BJ (cell line): ENCODE data around the gene ARFGEF3. TPM values are rescaled to one million over a fixed set of nuclear protein-coding genes. Genes with fewer than 3 reads are reported as not detected.

Source experiments
- CTCF ChIA-PET: fragments of 350-600 bp; formaldehyde crosslinking; extraction: SDS; loops from one replicate; lab custom pipeline; 2021; ENCODE audit warnings: antibody characterized with exemption, inconsistent platforms; lab: Yijun Ruan, JAX
- POLR2A ChIA-PET: fragments of 300-600 bp; sonication (Branson Sonifier 250); formaldehyde crosslinking; extraction: SDS; loops from one replicate; lab custom pipeline; 2021; ENCODE audit warnings: antibody characterized with exemption; lab: Charles Lee
- DNase-seq: peaks from one replicate; pipeline ENCODE4 v3.0.0-alpha.2; 2011; ENCODE audit warnings: low read depth
- H3K27me3 ChIP-seq: 2 replicates; pipeline ENCODE4 v1.6.0; 2011; ENCODE audit warnings: low read length; ENCODE audit not compliant: control insufficient read depth, insufficient read depth
- H3K36me3 ChIP-seq: 2 replicates; pipeline ENCODE4 v1.5.1; 2011; ENCODE audit warnings: low read length; ENCODE audit not compliant: control insufficient read depth, insufficient read depth
- H3K4me3 ChIP-seq: 2 replicates; pipeline ENCODE4 v1.5.1; 2011; ENCODE audit warnings: low read depth, mild to moderate bottlenecking, control low read depth, low read length
- polyA plus RNA-seq: library from polyadenylated mRNA; depleted of rRNA; stranded (reverse); fragments of >200 nt; gene quantifications from 2 replicates; pipeline ENCODE4 v1.2.3, GENCODE V29; 2011
- TF ChIP-seq, protein P1 (sequence below): IDR thresholded peaks from 2 replicates; pipeline ENCODE4 v1.5.1; 2011; ENCODE audit warnings: low read depth, mild to moderate bottlenecking, control low read depth, inconsistent platforms, low read length, moderate library complexity; ENCODE audit not compliant: insufficient read depth

ARFGEF3 gene
- polyA plus RNA-seq, 1 experiment: 0.27 TPM

DNA sequence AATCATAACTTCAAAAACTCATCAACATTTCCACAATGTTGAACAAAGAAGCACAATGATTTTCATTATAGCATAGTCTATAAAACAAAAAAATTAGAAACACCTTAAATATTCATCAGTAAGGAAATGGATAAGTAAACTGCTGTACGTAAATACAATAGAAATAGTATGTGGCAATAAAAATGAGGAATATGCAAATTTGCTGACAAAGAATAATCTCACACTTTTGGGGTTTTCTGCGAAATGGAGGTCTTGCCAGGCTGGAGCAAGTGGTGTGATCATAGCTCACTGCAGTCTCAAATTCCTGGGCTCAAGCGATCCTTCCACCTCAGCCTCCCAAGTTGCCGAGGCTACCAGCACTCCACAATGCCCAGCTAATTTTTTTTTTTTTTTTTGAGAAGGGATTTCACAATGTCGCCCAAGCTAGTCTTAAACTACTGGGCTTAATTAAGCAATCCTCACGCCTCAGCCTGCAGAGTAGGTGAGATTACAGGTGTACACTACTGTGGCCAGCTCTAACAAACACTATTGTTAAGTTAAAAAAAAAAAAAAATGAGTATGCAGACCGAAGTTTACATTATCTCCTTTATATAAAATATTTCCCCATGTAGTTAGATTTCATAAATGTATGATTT, 157.1 kb downstream of the ARFGEF3 start:
- POLR2A ChIA-PET: no interaction called here
- no peak for DNase-seq
- Histone ChIP-seq H3K36me3 (no peaks in the 10 kb centered on the region), H3K27me3 (no peaks in the 10 kb centered on the region), H3K4me3 (no peak overlapping the region)
- CTCF ChIA-PET: interaction anchor here (0.6 kb wide), 1 partner anchor 126 kb away, joined by 3 read pairs; no protein-coding TSS in a partner anchor
- TF ChIP-seq, protein P1, sequence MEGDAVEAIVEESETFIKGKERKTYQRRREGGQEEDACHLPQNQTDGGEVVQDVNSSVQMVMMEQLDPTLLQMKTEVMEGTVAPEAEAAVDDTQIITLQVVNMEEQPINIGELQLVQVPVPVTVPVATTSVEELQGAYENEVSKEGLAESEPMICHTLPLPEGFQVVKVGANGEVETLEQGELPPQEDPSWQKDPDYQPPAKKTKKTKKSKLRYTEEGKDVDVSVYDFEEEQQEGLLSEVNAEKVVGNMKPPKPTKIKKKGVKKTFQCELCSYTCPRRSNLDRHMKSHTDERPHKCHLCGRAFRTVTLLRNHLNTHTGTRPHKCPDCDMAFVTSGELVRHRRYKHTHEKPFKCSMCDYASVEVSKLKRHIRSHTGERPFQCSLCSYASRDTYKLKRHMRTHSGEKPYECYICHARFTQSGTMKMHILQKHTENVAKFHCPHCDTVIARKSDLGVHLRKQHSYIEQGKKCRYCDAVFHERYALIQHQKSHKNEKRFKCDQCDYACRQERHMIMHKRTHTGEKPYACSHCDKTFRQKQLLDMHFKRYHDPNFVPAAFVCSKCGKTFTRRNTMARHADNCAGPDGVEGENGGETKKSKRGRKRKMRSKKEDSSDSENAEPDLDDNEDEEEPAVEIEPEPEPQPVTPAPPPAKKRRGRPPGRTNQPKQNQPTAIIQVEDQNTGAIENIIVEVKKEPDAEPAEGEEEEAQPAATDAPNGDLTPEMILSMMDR: no peak

DNA sequence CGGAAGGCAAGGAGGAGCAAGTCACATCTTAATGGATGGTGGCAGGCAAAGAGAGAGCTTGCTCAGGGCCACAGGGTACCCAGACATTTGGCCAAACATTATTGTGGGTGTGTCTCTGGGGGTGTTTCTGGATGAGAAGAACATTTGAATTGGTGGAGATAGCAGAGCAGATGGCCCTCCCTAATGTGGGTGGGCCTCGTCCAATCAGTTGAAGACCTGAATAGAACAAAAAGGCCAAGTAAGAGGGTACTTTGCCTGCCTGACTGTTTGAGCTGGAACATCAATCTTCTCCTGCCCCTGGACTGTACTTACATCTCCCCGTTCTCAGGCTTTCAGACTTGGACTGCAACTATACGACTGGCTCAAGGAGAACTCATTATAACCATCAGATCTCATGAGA, 160.2 kb downstream of the ARFGEF3 start:
- CTCF ChIA-PET: interaction anchor here (1.0 kb wide), 1 partner anchor 20 kb away, joined by 3 read pairs; no protein-coding TSS in a partner anchor
- DNase-seq: no peak
- H3K4me3 ChIP-seq: no peak overlapping the region
- no peaks in the 10 kb centered on the region for H3K27me3 ChIP-seq
- POLR2A ChIA-PET: no interaction called here
- TF ChIP-seq, protein P1: no peak
- H3K36me3 ChIP-seq: no peaks in the 10 kb centered on the region

DNA sequence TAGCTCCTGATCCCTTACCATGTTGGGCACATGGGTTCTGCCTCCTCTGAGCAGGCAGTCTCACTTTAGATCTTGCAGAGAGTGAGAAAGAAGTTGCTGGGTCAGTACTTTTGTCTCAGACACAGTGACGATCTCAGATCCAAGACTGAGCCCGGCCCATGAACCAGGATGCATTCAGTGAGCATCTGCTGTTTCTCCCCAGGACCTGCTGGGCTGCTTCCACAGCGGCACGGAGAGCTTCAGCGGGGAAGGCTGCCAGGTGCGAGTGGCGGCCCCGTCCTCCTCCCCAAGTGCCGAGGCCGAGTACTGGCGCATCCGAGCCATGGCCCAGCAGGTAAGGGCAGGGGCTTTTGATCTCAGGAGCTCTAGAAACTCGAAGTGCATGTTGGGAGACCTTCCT, 162.1 kb downstream of the ARFGEF3 start:
- no peaks in the 10 kb centered on the region for H3K27me3 ChIP-seq
- POLR2A ChIA-PET: no interaction called here
- no peaks in the 10 kb centered on the region for H3K36me3 ChIP-seq
- no peak overlapping the region for H3K4me3 ChIP-seq
- TF ChIP-seq, protein P1: no peak
- DNase-seq: no peak
- CTCF ChIA-PET: no interaction called here

DNA sequence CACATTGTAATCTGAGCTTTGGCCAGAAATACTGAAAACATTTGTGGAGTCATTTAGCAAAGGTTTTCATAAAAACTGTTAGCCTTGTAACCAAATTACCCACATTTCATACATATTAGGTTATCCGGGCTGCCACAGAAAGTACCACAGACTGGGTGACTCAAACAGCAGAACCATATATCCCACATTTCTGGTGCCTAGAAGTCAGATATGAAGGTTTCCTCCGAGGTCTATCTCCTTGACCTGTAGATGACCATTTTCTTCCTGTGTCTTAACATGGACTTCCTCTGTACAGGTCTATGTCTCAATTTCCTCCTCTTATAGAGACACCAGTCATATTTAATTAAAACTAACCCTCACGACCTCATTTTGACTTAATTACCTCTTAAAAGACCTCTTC, 166.5 kb downstream of the ARFGEF3 start:
- TF ChIP-seq, protein P1: no peak
- DNase-seq: no peak
- no peaks in the 10 kb centered on the region for H3K36me3 ChIP-seq
- ChIA-PET POLR2A (no interaction called here), CTCF (interaction anchor here (0.7 to 1.1 kb wide), 2 partner anchors 10 to 42 kb away, joined by 3 read pairs; no protein-coding TSS in a partner anchor)
- H3K27me3 ChIP-seq: no peaks in the 10 kb centered on the region
- H3K4me3 ChIP-seq: no peak overlapping the region

DNA sequence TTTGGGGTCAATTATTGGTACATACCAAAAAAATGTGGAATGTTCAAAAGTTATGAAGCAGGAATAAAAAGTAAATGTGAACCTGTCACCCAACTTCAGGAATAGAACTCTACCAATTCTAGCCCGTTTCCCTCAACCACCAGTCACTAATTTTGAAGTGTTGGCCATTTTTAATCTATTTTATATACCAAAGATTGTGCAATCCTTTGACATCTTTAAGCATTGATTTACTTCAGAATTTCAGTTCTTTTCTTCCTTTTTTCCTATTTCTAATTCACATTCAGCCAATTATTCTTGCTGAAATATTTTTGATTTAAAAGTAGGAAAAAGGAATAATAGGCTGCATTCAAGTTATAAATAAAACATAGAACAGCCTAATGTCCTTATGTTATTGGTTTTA, 169.0 kb downstream of the ARFGEF3 start:
- DNase-seq: no peak
- H3K36me3 ChIP-seq: no peaks in the 10 kb centered on the region
- no peaks in the 10 kb centered on the region for H3K27me3 ChIP-seq
- H3K4me3 ChIP-seq: no peak overlapping the region
- CTCF ChIA-PET: no interaction called here
- TF ChIP-seq, protein P1: no peak
- POLR2A ChIA-PET: no interaction called here
